HepG2 (cell line): ENCODE results near the gene ZNF865. TPM values are rescaled to one million over a fixed set of nuclear protein-coding genes. Genes with fewer than 3 reads are reported as not detected.

Source experiments
- CBX5 ChIP-seq: sonication (generic); formaldehyde crosslinking; IDR thresholded peaks from 2 replicates; pipeline ENCODE4 v1.4.0; 2020; ENCODE audit warnings: missing genetic modification reagents, borderline replicate concordance
- DNMT3B ChIP-seq: conservative IDR thresholded peaks from 2 replicates; pipeline ENCODE4 v1.6.1; 2016; ENCODE audit warnings: missing biosample characterization, control low read depth
- ETV5 ChIP-seq: IDR thresholded peaks from 2 replicates; pipeline ENCODE4 v1.6.1; 2018; ENCODE audit warnings: missing biosample characterization, missing genetic modification reagents, inconsistent platforms, borderline replicate concordance
- FOXK1 ChIP-seq: sonication (generic); formaldehyde crosslinking; IDR thresholded peaks from 2 replicates; pipeline ENCODE4 v1.4.0; 2020; ENCODE audit warnings: low read depth, missing genetic modification reagents, borderline replicate concordance
- GFI1 ChIP-seq: sonication (generic); formaldehyde crosslinking; IDR thresholded peaks from 2 replicates; pipeline ENCODE4 v1.5.0; 2020; ENCODE audit warnings: missing genetic modification reagents, mild to moderate bottlenecking, borderline replicate concordance
- HOXD1 ChIP-seq: sonication (generic); formaldehyde crosslinking; IDR thresholded peaks from 2 replicates; pipeline ENCODE4 v1.5.0; 2020; ENCODE audit warnings: missing genetic modification reagents
- IRX3 ChIP-seq: sonication (generic); formaldehyde crosslinking; IDR thresholded peaks from 2 replicates; pipeline ENCODE4 v1.8.1; 2023; ENCODE audit warnings: mild to moderate bottlenecking, low read depth, missing genetic modification reagents, borderline replicate concordance
- KDM5B ChIP-seq: sonication (generic); formaldehyde crosslinking; IDR thresholded peaks from 2 replicates; pipeline ENCODE4 v1.4.0; 2020; ENCODE audit warnings: missing genetic modification reagents, mild to moderate bottlenecking, borderline replicate concordance
- KLF15 ChIP-seq: sonication (generic); formaldehyde crosslinking; IDR thresholded peaks from 2 replicates; pipeline ENCODE4 v1.8.1; 2023; ENCODE audit warnings: borderline replicate concordance, mild to moderate bottlenecking, inconsistent platforms, missing genetic modification reagents, mixed read lengths
- RARA ChIP-seq: IDR thresholded peaks from 2 replicates; pipeline ENCODE4 v1.6.1; 2016; ENCODE audit warnings: missing genetic modification reagents, missing compliant biosample characterization
- RFXANK ChIP-seq: IDR thresholded peaks from 2 replicates; pipeline ENCODE4 v1.6.1; 2016
- SATB2 ChIP-seq: sonication (generic); formaldehyde crosslinking; IDR thresholded peaks from 2 replicates; pipeline ENCODE4 v1.5.0; 2020; ENCODE audit warnings: missing genetic modification reagents
- SETDB1 ChIP-seq: sonication (generic); formaldehyde crosslinking; IDR thresholded peaks from 2 replicates; pipeline ENCODE4 v1.5.1; 2020; ENCODE audit warnings: missing genetic modification reagents, mild to moderate bottlenecking, borderline replicate concordance
- SIN3A ChIP-seq: IDR thresholded peaks from 2 replicates; pipeline ENCODE4 v1.6.1; 2011; ENCODE audit warnings: low read depth, mild to moderate bottlenecking, control low read depth, low read length, borderline replicate concordance
- THYN1 ChIP-seq: sonication (generic); formaldehyde crosslinking; IDR thresholded peaks from 2 replicates; pipeline ENCODE4 v1.8.1; 2023; ENCODE audit warnings: low read depth, mild to moderate bottlenecking, moderate library complexity, missing genetic modification reagents, borderline replicate concordance
- TOPORS ChIP-seq: sonication (generic); formaldehyde crosslinking; IDR thresholded peaks from 2 replicates; pipeline ENCODE4 v1.8.0; 2023; ENCODE audit warnings: mild to moderate bottlenecking, missing genetic modification reagents
- YY1 ChIP-seq: IDR thresholded peaks from 2 replicates; pipeline ENCODE4 v1.6.1; 2011; ENCODE audit warnings: low read length, low read depth, moderate library complexity, mild to moderate bottlenecking; ENCODE audit not compliant: insufficient read depth, insufficient replicate concordance
- ZBTB3 ChIP-seq: sonication (generic); formaldehyde crosslinking; IDR thresholded peaks from 2 replicates; pipeline ENCODE4 v1.4.0; 2020; ENCODE audit warnings: low read depth, mild to moderate bottlenecking, moderate library complexity, missing genetic modification reagents, borderline replicate concordance
- ZFP1 ChIP-seq: IDR thresholded peaks from 2 replicates; pipeline ENCODE4 v1.6.1; 2016
- ZNF138 ChIP-seq: sonication (generic); formaldehyde crosslinking; IDR thresholded peaks from 2 replicates; pipeline ENCODE4 v1.5.0; 2020; ENCODE audit warnings: mild to moderate bottlenecking, low read depth, missing genetic modification reagents
- ZNF430 ChIP-seq: sonication (generic); formaldehyde crosslinking; IDR thresholded peaks from 2 replicates; pipeline ENCODE4 v1.9.0; 2021; ENCODE audit warnings: mild to moderate bottlenecking, missing genetic modification reagents
- ZNF605 ChIP-seq: sonication (generic); formaldehyde crosslinking; IDR thresholded peaks from 2 replicates; pipeline ENCODE4 v1.8.0; 2022; ENCODE audit warnings: mild to moderate bottlenecking, missing genetic modification reagents
- ZNF644 ChIP-seq: IDR thresholded peaks from 2 replicates; pipeline ENCODE4 v1.6.1; 2016; ENCODE audit warnings: low read depth
- ZNF709 ChIP-seq: sonication (generic); formaldehyde crosslinking; IDR thresholded peaks from 2 replicates; pipeline ENCODE4 v1.5.0; 2020; ENCODE audit warnings: mild to moderate bottlenecking, missing genetic modification reagents
- ZNF780A ChIP-seq: sonication (generic); formaldehyde crosslinking; IDR thresholded peaks from 2 replicates; pipeline ENCODE4 v1.8.0; 2022; ENCODE audit warnings: mild to moderate bottlenecking, missing genetic modification reagents, moderate library complexity
- ZSCAN25 ChIP-seq: sonication (generic); formaldehyde crosslinking; IDR thresholded peaks from 2 replicates; pipeline ENCODE4 v1.8.0; 2022; ENCODE audit warnings: mild to moderate bottlenecking, missing genetic modification reagents
- polyA plus RNA-seq, 8 experiments: library from polyadenylated mRNA; depleted of rRNA in 3 of 8; stranded (reverse) in 7 of 8; unstranded in 1 of 8; fragments of >200 nt; fragmentation: Illumina TruSeq in 4 of 8; extraction: Trizol in 4 of 8; gene quantifications; 2 replicates each; pipeline versions ENCODE4 v1.2.1 to v1.2.3, GENCODE V29; 2011 to 2016; ENCODE audit warnings: low read depth in 4 of 8, missing spikeins in 1 of 8, mixed read lengths in 1 of 8; ENCODE audit not compliant: insufficient read depth in 1 of 8
- total RNA-seq, 5 experiments: library from RNA; depleted of rRNA; stranded (reverse); fragments of >200 nt; fragmentation: Illumina TruSeq; extraction: Trizol; gene quantifications; 2 replicates each; pipeline ENCODE4 v1.2.3, GENCODE V29; 2016; ENCODE audit warnings: low read depth in 1 of 5
- TF ChIP-seq, protein P1 (sequence below): sonication (generic); formaldehyde crosslinking; IDR thresholded peaks from 2 replicates; pipeline ENCODE4 v1.4.0; 2020; ENCODE audit warnings: missing genetic modification reagents
- TF ChIP-seq, protein P2 (sequence below): sonication (generic); formaldehyde crosslinking; IDR thresholded peaks from 2 replicates; pipeline ENCODE4 v1.5.1; 2020; ENCODE audit warnings: missing genetic modification reagents, mild to moderate bottlenecking, borderline replicate concordance

The ZNF865 gene
- total and polyA plus RNA-seq, 2 of the 13 experiments (the other 11 are each of a cell fraction or from before 2014, with no cell fraction given): 0.93 to 1.0 TPM

DNA sequence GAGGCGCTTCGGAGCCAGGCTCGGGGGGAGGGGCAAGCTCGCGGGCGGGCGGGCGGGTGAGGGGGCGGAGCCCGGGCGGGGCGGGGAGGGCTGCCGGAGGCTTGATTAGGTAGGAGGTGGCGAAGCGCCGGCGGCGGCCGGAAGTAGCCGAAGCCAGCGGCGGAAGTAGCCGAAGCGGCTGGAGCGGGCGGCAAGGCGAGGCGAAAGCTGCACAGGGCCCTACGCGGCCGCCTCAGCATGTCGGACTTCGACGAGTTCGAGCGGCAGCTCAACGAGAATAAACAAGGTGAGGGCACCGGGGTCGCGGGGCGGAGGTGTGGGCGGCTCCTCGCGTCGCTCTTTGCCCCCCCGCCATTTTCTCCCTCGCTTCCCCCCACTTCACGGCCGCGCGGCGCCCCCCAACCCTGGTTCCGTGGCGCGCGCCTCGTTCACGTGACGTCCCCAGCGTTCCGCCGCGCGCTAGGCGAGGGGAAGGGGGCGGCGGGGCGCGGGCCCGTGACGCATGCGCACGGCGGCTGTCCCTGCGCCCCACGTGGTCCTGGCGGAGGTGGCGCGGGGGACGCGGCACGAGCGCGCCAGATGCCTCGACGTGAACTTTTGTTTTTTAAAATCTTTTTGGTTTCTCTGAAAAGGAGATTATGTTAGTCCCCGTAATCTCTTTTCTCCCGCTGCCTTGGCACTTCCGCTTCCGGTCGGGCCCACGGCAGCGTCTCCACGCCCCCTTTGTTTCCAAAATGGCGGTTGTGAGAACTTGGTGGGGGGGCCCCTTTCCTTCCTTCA lies 49.6 kb downstream of the ZNF865 start, which contains the start of gene U2AF2 (continued):
- TF ChIP-seq ZNF644 (no peak), KDM5B (CRISPR knock-in tag) (peak; percentile 73; the same call in 1 of the 2 replicates), SIN3A (peak; percentile 39; the same call in 1 of the 2 replicates), RARA (CRISPR knock-in tag) (no peak), ETV5 (no peak; the same call in 1 of the 2 replicates), ZNF430 (peak; percentile 62; the same call in 1 of the 2 replicates), ZNF709 (peak; percentile 87; the same call in 1 of the 2 replicates), DNMT3B (CRISPR knock-in tag) (0 out of 2 replicates have a peak, but pooled peaks have one; percentile 11), KLF15 (CRISPR knock-in tag) (no peak), ZNF605 (0 out of 2 replicates have a peak, but pooled peaks have one; percentile 17), ZNF138 (peak; percentile 33; the same call in 1 of the 2 replicates), RFXANK (no peak), ZBTB3 (peak; percentile 49; the same call in 1 of the 2 replicates), GFI1 (CRISPR knock-in tag) (no peak; the same call in 1 of the 2 replicates), IRX3 (CRISPR knock-in tag) (peak; percentile 64; the same call in 1 of the 2 replicates), SATB2 (CRISPR knock-in tag) (no peak), CBX5 (CRISPR knock-in tag) (no peak), ZNF780A (CRISPR knock-in tag) (peak; percentile 34; the same call in 1 of the 2 replicates), FOXK1 (CRISPR knock-in tag) (0 out of 2 replicates have a peak, but pooled peaks have one; percentile 25), SETDB1 (CRISPR knock-in tag) (no peak), ZSCAN25 (0 out of 2 replicates have a peak, but pooled peaks have one; percentile 33), TOPORS (CRISPR knock-in tag) (peak; percentile 43; the same call in 1 of the 2 replicates), THYN1 (no peak), HOXD1 (CRISPR knock-in tag) (no peak), YY1 (peak; percentile 94), ZFP1 (CRISPR knock-in tag) (0 out of 2 replicates have a peak, but pooled peaks have one; percentile 17)
- TF ChIP-seq, protein P1, sequence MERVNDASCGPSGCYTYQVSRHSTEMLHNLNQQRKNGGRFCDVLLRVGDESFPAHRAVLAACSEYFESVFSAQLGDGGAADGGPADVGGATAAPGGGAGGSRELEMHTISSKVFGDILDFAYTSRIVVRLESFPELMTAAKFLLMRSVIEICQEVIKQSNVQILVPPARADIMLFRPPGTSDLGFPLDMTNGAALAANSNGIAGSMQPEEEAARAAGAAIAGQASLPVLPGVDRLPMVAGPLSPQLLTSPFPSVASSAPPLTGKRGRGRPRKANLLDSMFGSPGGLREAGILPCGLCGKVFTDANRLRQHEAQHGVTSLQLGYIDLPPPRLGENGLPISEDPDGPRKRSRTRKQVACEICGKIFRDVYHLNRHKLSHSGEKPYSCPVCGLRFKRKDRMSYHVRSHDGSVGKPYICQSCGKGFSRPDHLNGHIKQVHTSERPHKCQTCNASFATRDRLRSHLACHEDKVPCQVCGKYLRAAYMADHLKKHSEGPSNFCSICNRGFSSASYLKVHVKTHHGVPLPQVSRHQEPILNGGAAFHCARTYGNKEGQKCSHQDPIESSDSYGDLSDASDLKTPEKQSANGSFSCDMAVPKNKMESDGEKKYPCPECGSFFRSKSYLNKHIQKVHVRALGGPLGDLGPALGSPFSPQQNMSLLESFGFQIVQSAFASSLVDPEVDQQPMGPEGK (CRISPR knock-in tag): peak; percentile 71
- TF ChIP-seq, protein P2, sequence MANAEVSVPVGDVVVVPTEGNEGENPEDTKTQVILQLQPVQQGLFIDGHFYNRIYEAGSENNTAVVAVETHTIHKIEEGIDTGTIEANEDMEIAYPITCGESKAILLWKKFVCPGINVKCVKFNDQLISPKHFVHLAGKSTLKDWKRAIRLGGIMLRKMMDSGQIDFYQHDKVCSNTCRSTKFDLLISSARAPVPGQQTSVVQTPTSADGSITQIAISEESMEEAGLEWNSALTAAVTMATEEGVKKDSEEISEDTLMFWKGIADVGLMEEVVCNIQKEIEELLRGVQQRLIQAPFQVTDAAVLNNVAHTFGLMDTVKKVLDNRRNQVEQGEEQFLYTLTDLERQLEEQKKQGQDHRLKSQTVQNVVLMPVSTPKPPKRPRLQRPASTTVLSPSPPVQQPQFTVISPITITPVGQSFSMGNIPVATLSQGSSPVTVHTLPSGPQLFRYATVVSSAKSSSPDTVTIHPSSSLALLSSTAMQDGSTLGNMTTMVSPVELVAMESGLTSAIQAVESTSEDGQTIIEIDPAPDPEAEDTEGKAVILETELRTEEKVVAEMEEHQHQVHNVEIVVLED (CRISPR knock-in tag): peak; percentile 72
